Retinal pigment epithelial cell (primary cell): ENCODE results near the gene ARHGAP10.

Experiments
- DNase-seq: peaks from one replicate; pipeline ENCODE4 v3.0.0-alpha.2; 2010; ENCODE audit warnings: low read depth
- H3K4me3 ChIP-seq: 2 replicates; pipeline ENCODE4 v1.5.1; 2011; ENCODE audit warnings: mild to moderate bottlenecking, low read length, control low read depth, moderate library complexity
- CTCF ChIP-seq: conservative IDR thresholded peaks from 2 replicates; pipeline ENCODE4 v1.5.1; 2011; ENCODE audit warnings: low read depth, low read length, control low read depth, inconsistent platforms

ARHGAP10 gene

GRCh38 chr4:147948336-147948735, 216.4 kb downstream of the ARHGAP10 start:
- DNase-seq = no peak
- no peak overlapping the region for H3K4me3 ChIP-seq
- TF ChIP-seq CTCF = no peak

- no peak overlapping the region for H3K4me3 ChIP-seq
- no peak for DNase-seq
- TF ChIP-seq CTCF = no peak
Measured at GRCh38 chr4:147950261-147950660, 218.4 kb downstream of the ARHGAP10 start.

- DNase-seq = no peak
- no peak overlapping the region for H3K4me3 ChIP-seq
- TF ChIP-seq CTCF = no peak
Measured at GRCh38 chr4:147950841-147951240, 219.0 kb downstream of the ARHGAP10 start.

GRCh38 chr4:147954850-147955249, 223.0 kb downstream of the ARHGAP10 start:
- TF ChIP-seq CTCF = no peak
- H3K4me3 ChIP-seq = no peak overlapping the region
- no peak for DNase-seq

- no peak overlapping the region for H3K4me3 ChIP-seq
- TF ChIP-seq CTCF = no peak
- DNase-seq = no peak
Measured at GRCh38 chr4:147955827-147956558, 224.1 kb downstream of the ARHGAP10 start.

GRCh38 chr4:147957446-147957845, 225.6 kb downstream of the ARHGAP10 start:
- TF ChIP-seq CTCF = no peak
- no peak for DNase-seq
- no peak overlapping the region for H3K4me3 ChIP-seq

- TF ChIP-seq CTCF = no peak
- peak; percentile 66 for DNase-seq
- H3K4me3 ChIP-seq = no peak overlapping the region
Measured at GRCh38 chr4:147958057-147958456, 226.2 kb downstream of the ARHGAP10 start.
